Effector CD8-positive, alpha-beta T cell (primary cell): ENCODE data around the gene HOXA4.

Experiments
- DNase-seq: peaks from one replicate; lab custom pipeline; 2025; lab: John Stamatoyannopoulos, UW

HOXA4 gene

GRCh38 chr7:27158436-27159265 lies 28.1 kb upstream of the HOXA4 start:
- no peak for DNase-seq

- no peak for DNase-seq
Observed at GRCh38 chr7:27157702-27158431, 27.3 kb upstream of the HOXA4 start.

GRCh38 chr7:27156916-27157701 lies 26.6 kb upstream of the HOXA4 start:
- no peak for DNase-seq

- DNase-seq, result no peak
Observed at GRCh38 chr7:27156508-27156898, 25.9 kb upstream of the HOXA4 start, which contains the start of gene HOXA7. Gene HOXA7 (minus strand): TSS chr7:27156675. CDS start chr7:27156545, 130 bp downstream.

- no peak for DNase-seq
Observed at GRCh38 chr7:27155816-27156507, 25.4 kb upstream of the HOXA4 start.

- no peak for DNase-seq
Observed at GRCh38 chr7:27154901-27155815, 24.6 kb upstream of the HOXA4 start.

GRCh38 chr7:27154369-27154768 lies 23.8 kb upstream of the HOXA4 start:
- DNase-seq, result no peak

- no peak for DNase-seq
Observed at GRCh38 chr7:27153526-27153925, 23.0 kb upstream of the HOXA4 start.

GRCh38 chr7:27152816-27153442 lies 22.4 kb upstream of the HOXA4 start:
- no peak for DNase-seq

GRCh38 chr7:27151931-27152815 lies 21.6 kb upstream of the HOXA4 start, which contains the start of gene HOXA3:
Gene HOXA3 (minus strand): TSS chr7:27152583. CDS start chr7:27110640, 41,943 bp downstream.
- DNase-seq, result no peak

- DNase-seq, result no peak
Observed at GRCh38 chr7:27151341-27151930, 20.9 kb upstream of the HOXA4 start.

- DNase-seq, result peak; percentile 34
Observed at GRCh38 chr7:27150568-27151340, 20.2 kb upstream of the HOXA4 start.

- DNase-seq, result no peak
Observed at GRCh38 chr7:27149842-27150567, 19.4 kb upstream of the HOXA4 start.

- no peak for DNase-seq
Observed at GRCh38 chr7:27148756-27149641, 18.4 kb upstream of the HOXA4 start.

- no peak for DNase-seq
Observed at GRCh38 chr7:27148031-27148755, 17.6 kb upstream of the HOXA4 start.
